SH-SY5Y (cell line): Measurements from ENCODE around the gene RIN3.

Experiments
- GATA2 ChIP-seq: IDR thresholded peaks from 2 replicates; pipeline ENCODE4 v1.6.1; 2011; ENCODE audit warnings: mild to moderate bottlenecking, low read depth, low read length
- GATA3 ChIP-seq: IDR thresholded peaks from 2 replicates; pipeline ENCODE4 v1.6.1; 2011; ENCODE audit warnings: low read depth, mild to moderate bottlenecking, low read length, moderate library complexity

Gene RIN3

GRCh38 chr14:92654239-92654901 is 140.8 kb downstream of the RIN3 start:
- TF ChIP-seq GATA2 (no peak), GATA3 (no peak)

GRCh38 chr14:92655419-92656201 is 142.0 kb downstream of the RIN3 start:
- TF ChIP-seq GATA3, result no peak
- TF ChIP-seq GATA2, result no peak

GRCh38 chr14:92656306-92657081 is 142.9 kb downstream of the RIN3 start:
- TF ChIP-seq GATA2 (no peak), GATA3 (no peak)

- TF ChIP-seq GATA3 (no peak), GATA2 (no peak)
Measured at GRCh38 chr14:92657457-92658142, 144.0 kb downstream of the RIN3 start.

- TF ChIP-seq GATA3 (no peak), GATA2 (no peak)
Measured at GRCh38 chr14:92658160-92658559, 144.6 kb downstream of the RIN3 start.

GRCh38 chr14:92658684-92659083 is 145.1 kb downstream of the RIN3 start:
- TF ChIP-seq GATA2 (no peak), GATA3 (no peak)

GRCh38 chr14:92659765-92660561 is 146.4 kb downstream of the RIN3 start:
- TF ChIP-seq GATA2 (no peak), GATA3 (no peak)

GRCh38 chr14:92660571-92660970 is 147.0 kb downstream of the RIN3 start:
- TF ChIP-seq GATA3 (no peak), GATA2 (no peak)

GRCh38 chr14:92663049-92663448 is 149.5 kb downstream of the RIN3 start:
- no peak for TF ChIP-seq GATA3
- no peak for TF ChIP-seq GATA2

- TF ChIP-seq GATA3, result no peak
- no peak for TF ChIP-seq GATA2
Measured at GRCh38 chr14:92665661-92666110, 152.1 kb downstream of the RIN3 start.

- TF ChIP-seq GATA3 (no peak), GATA2 (no peak)
Measured at GRCh38 chr14:92666251-92666650, 152.7 kb downstream of the RIN3 start.

GRCh38 chr14:92668276-92668973 is 154.8 kb downstream of the RIN3 start:
- no peak for TF ChIP-seq GATA2
- no peak for TF ChIP-seq GATA3
